Activated T-cell treated with anti-CD3 and anti-CD28 coated beads, Interleukin-2, amount 50 U/mL, for 72 hours (primary cell): Measurements from ENCODE around the gene GALNT4. TPM values are rescaled to one million over a fixed set of nuclear protein-coding genes. Genes with fewer than 3 reads are reported as not detected.
A peak's percentile ranks its signal among the peaks of the same experiment; 100 is the strongest.

Source experiments
- ATAC-seq, 2 donors: fragments of 150-1000 bp; cut with Tn5 transposase; replicated peaks in 1 of 2; 2 replicates each; pipeline ENCODE4 v1.10.0; 2021; ENCODE audit warnings: moderate library complexity in 2 of 2, mild to moderate bottlenecking in 1 of 2
- DNase-seq, 2 donors: peaks; one replicate each; pipeline ENCODE4 v3.0.0; 2021 to 2022; ENCODE audit warnings: mixed read lengths in 1 of 2
- H3K27ac Mint-ChIP-seq: one replicate; pipeline ENCODE4 v1.8.0; 2022; ENCODE audit warnings: mild to moderate bottlenecking, moderate library complexity, mixed read lengths
- H3K27me3 Mint-ChIP-seq: one replicate; pipeline ENCODE4 v1.8.0; 2022; ENCODE audit warnings: low read depth, mixed read lengths
- H3K36me3 Mint-ChIP-seq, 2 donors: one replicate each; pipeline ENCODE4 v1.8.0; 2022; ENCODE audit warnings: mixed read lengths in 2 of 2, mild to moderate bottlenecking in 1 of 2; ENCODE audit not compliant: insufficient read depth in 2 of 2
- H3K4me1 Mint-ChIP-seq: one replicate; pipeline ENCODE4 v1.8.0; 2022; ENCODE audit warnings: low read depth, mixed read lengths
- H3K4me3 Mint-ChIP-seq, 2 donors: one replicate each; pipeline ENCODE4 v1.8.0; 2022; ENCODE audit warnings: mild to moderate bottlenecking in 2 of 2, mixed read lengths in 2 of 2, moderate library complexity in 2 of 2
- H3K9me3 Mint-ChIP-seq, 2 donors: one replicate each; pipeline ENCODE4 v1.8.0; 2022; ENCODE audit warnings: mixed read lengths in 2 of 2
- total RNA-seq, 2 donors: library from RNA; stranded (reverse); gene quantifications; one replicate each; pipeline ENCODE4 v1.2.3, GENCODE V29; 2022

Gene GALNT4
- total RNA-seq, 2 donors from 2014 or later: 6.7 to 10.6 TPM

DNA sequence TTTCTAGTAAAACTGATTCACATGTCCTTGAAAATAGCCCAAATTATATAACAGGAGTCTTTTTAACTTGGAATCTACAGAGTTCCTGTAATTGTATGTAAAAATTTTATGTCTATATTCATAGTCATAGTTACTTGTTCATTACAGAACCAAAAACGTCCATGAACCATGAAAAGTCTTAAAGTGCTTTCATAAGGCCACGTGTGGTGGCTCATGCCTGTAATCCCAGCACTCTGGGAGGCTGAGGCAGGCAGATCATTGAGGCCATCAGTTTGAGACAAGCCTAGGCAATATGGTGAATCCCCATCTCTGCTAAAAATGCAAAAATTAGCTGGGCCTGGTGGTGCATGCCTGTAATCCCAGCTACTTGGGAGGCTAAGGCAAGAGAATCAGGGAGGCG lies 48.4 kb downstream of the GALNT4 start:
- Mint-ChIP-seq H3K27ac (no peak overlapping the region), H3K9me3 (no peaks in the 10 kb centered on the region), H3K36me3 (peaks cover 3 to 6% of the 10 kb centered on the region in 2 donors), H3K4me3 (no peak overlapping the region), H3K27me3 (no peaks in the 10 kb centered on the region), H3K4me1 (peaks cover 42% of the 10 kb centered on the region)
- ATAC-seq (peak in 1 of 2 donors; percentile 21), DNase-seq (no peak)

DNA sequence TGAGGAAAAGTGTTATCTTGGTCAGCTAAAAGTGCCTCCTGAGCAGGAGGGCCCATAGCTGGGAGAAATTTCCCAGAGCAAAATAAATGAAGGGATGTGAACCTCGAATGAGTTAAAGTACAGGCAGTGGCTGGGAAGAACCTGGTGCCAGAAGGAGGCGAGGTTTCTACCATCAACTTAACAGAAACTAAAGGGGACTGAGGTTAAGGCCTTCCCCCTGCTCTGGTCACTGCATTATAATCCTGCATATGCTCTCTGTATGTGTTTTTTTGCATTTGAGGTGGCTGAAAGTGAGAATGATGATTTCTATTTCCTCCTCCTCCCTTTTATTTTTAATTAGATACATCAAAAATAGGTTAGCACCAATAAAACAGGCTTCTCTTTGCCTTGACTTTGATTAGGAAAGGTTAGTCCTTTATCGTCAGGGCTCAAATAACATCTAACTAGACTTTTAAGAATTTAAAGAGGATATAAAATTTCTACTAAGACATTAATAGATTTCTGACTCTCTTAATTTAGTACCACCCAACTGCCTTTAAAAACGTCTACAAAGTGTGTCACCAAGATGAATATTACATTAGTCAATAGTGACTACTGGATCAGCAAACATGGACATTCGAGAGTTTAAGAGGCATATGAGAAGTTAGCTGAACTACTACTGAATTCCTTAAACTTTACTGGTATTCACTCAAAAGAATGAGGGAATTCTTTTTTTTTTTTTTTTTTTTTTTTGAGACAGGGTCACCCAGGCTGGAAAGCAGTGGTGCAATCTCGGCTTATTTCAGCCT lies 49.2 kb downstream of the GALNT4 start:
- peaks cover 3 to 4% of the 10 kb centered on the region in 2 donors for H3K36me3 Mint-ChIP-seq
- no peak overlapping the region for H3K27ac Mint-ChIP-seq
- no peak for ATAC-seq
- no peaks in the 10 kb centered on the region for H3K27me3 Mint-ChIP-seq
- H3K4me3 Mint-ChIP-seq: no peak overlapping the region
- H3K4me1 Mint-ChIP-seq: peaks cover 50% of the 10 kb centered on the region
- DNase-seq: no peak
- no peaks in the 10 kb centered on the region for H3K9me3 Mint-ChIP-seq

DNA sequence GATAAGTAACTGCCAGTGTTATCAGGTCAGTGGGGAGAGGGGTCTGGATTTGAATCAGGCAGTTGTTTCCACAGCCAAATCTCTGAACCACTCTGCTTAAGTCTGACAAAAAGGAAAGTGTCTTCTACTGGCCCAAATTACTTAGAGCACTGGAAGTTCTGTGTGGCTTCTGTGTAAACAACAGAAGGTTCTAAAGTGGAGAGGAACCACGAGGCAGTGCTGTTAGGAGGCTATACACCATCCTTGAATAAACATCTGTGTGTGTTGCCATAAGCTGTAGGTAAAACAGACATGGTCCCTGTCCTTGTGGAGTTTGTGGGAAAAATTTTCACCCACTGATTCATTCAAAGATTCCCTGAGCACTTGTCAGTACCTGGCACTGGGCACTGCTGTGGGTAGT lies 50.0 kb downstream of the GALNT4 start:
- no peak for ATAC-seq
- Mint-ChIP-seq H3K4me3 (peak overlapping the region in 1 of 2 donors; percentile 45), H3K36me3 (peaks cover 3 to 4% of the 10 kb centered on the region in 2 donors), H3K4me1 (peaks cover 56% of the 10 kb centered on the region), H3K27ac (peak overlapping the region; percentile 71), H3K9me3 (no peaks in the 10 kb centered on the region), H3K27me3 (no peaks in the 10 kb centered on the region)
- DNase-seq: no peak

Other genes with a start within 250 kb of the GALNT4 start
- gene DUSP6, start 172.3 kb downstream of the GALNT4 start, total RNA-seq: 100 to 1,000 TPM; 115 to 182 TPM
- 10 to 100 TPM; 53.8 to 64.3 TPM for gene POC1B, start 1.3 kb upstream of the GALNT4 start, total RNA-seq
- gene ATP2B1, start 184.0 kb upstream of the GALNT4 start, total RNA-seq: 10 to 100 TPM; 19.4 to 25.5 TPM